GM18861 (cell line): ENCODE results near the gene EXOSC5.
"Not testable (repeated sequence)": the region's sequence is repeated elsewhere in the genome, so short reads cannot be mapped to it uniquely, and the experiment has no call there.

Experiments used
- ATAC-seq: cut with Tn5 transposase; IDR thresholded peaks from one replicate; pipeline ENCODE4 v1.9.1; 2021; ENCODE audit not compliant: unreplicated experiment

Gene EXOSC5

GRCh38 chr19:41408846-41409245, 11.7 kb upstream of the EXOSC5 start:
- ATAC-seq: not testable (repeated sequence)

GRCh38 chr19:41408256-41408655, 11.1 kb upstream of the EXOSC5 start:
- no peak for ATAC-seq

- ATAC-seq: no peak
These were observed 10.1 kb upstream of the EXOSC5 start for GRCh38 chr19:41407271-41407670.

GRCh38 chr19:41405776-41406175, 8.6 kb upstream of the EXOSC5 start:
- no peak for ATAC-seq

- ATAC-seq: no peak
These were observed 6.2 kb upstream of the EXOSC5 start for GRCh38 chr19:41403181-41403970.

- ATAC-seq: no peak
These were observed 4.9 kb upstream of the EXOSC5 start for GRCh38 chr19:41402010-41402409.

- no peak for ATAC-seq
These were observed 4.3 kb upstream of the EXOSC5 start for GRCh38 chr19:41401483-41401882.

GRCh38 chr19:41399525-41399924, 2.4 kb upstream of the EXOSC5 start:
- no peak for ATAC-seq

GRCh38 chr19:41399091-41399490, 1.9 kb upstream of the EXOSC5 start:
- ATAC-seq: no peak

GRCh38 chr19:41398598-41398997, 1.4 kb upstream of the EXOSC5 start:
- no peak for ATAC-seq

GRCh38 chr19:41398050-41398418, 875 bp upstream of the EXOSC5 start:
- ATAC-seq: no peak

GRCh38 chr19:41395355-41395754, 1.8 kb downstream of the EXOSC5 start:
- no peak for ATAC-seq

- no peak for ATAC-seq
These were observed 4.4 kb downstream of the EXOSC5 start for GRCh38 chr19:41392775-41393174.

GRCh38 chr19:41391618-41392017, 5.5 kb downstream of the EXOSC5 start:
- no peak for ATAC-seq

GRCh38 chr19:41386442-41386841, 10.7 kb downstream of the EXOSC5 start:
- no peak for ATAC-seq

- ATAC-seq: no peak
These were observed 12.8 kb downstream of the EXOSC5 start for GRCh38 chr19:41384351-41384750.

- ATAC-seq: not testable (repeated sequence)
These were observed 15.6 kb downstream of the EXOSC5 start for GRCh38 chr19:41381536-41381935.

GRCh38 chr19:41377977-41378709, 19.0 kb downstream of the EXOSC5 start:
- ATAC-seq: peak; percentile 59

GRCh38 chr19:41376998-41377365, 20.2 kb downstream of the EXOSC5 start:
- ATAC-seq: no peak

GRCh38 chr19:41376241-41376997, 20.7 kb downstream of the EXOSC5 start, which contains the start of gene TMEM91:
Gene TMEM91, plus strand, starts transcription at chr19:41376533. Its CDS starts 1,777 bp downstream, at chr19:41378310.
- ATAC-seq: no peak

GRCh38 chr19:41373993-41374392, 23.2 kb downstream of the EXOSC5 start:
- ATAC-seq: no peak

- ATAC-seq: no peak
These were observed 24.7 kb downstream of the EXOSC5 start for GRCh38 chr19:41372501-41372900.
